IPS-15b (cell line): ENCODE results near the gene SMAD2.
A peak's percentile ranks its signal among the peaks of the same experiment; 100 is the strongest.

Source experiments
- H3K27me3 ChIP-seq: one replicate; pipeline ENCODE4 v1.6.1; 2013; ENCODE audit warnings: low read length; ENCODE audit not compliant: control insufficient read depth, insufficient read depth
- H3K36me3 ChIP-seq: one replicate; pipeline ENCODE4 v1.6.1; 2013; ENCODE audit warnings: low read length; ENCODE audit not compliant: control insufficient read depth, insufficient read depth
- H3K4me1 ChIP-seq: one replicate; pipeline ENCODE4 v1.6.1; 2013; ENCODE audit warnings: mild to moderate bottlenecking, low read length; ENCODE audit not compliant: control insufficient read depth, insufficient read depth
- H3K4me3 ChIP-seq: one replicate; pipeline ENCODE4 v1.5.1; 2013; ENCODE audit warnings: low read depth, low read length
- H3K9ac ChIP-seq: one replicate; pipeline ENCODE4 v1.6.1; 2013; ENCODE audit warnings: low read depth, mild to moderate bottlenecking, low read length
- H3K9me3 ChIP-seq: one replicate; pipeline ENCODE4 v1.6.1; 2013; ENCODE audit warnings: mild to moderate bottlenecking, low read length; ENCODE audit not compliant: control insufficient read depth, insufficient read depth

The SMAD2 gene

GRCh38 chr18:47930931-47931717 lies 665 bp upstream of the SMAD2 start:
- Histone ChIP-seq H3K36me3 (no peaks in the 10 kb centered on the region), H3K27me3 (no peaks in the 10 kb centered on the region), H3K9me3 (no peaks in the 10 kb centered on the region), H3K9ac (peak overlapping the region; percentile 74), H3K4me1 (peaks cover 31% of the 10 kb centered on the region), H3K4me3 (peak overlapping the region; percentile 70)

GRCh38 chr18:47929681-47930198 lies 719 bp downstream of the SMAD2 start:
- H3K9me3 ChIP-seq = no peaks in the 10 kb centered on the region
- H3K36me3 ChIP-seq = no peaks in the 10 kb centered on the region
- H3K9ac ChIP-seq = peak overlapping the region; percentile 88
- H3K4me3 ChIP-seq = peak overlapping the region; percentile 90
- H3K4me1 ChIP-seq = peaks cover 44% of the 10 kb centered on the region
- H3K27me3 ChIP-seq = no peaks in the 10 kb centered on the region

- Histone ChIP-seq H3K27me3 (no peaks in the 10 kb centered on the region), H3K36me3 (no peaks in the 10 kb centered on the region), H3K4me3 (peak overlapping the region; percentile 90), H3K9ac (peak overlapping the region; percentile 88), H3K4me1 (peaks cover 46% of the 10 kb centered on the region), H3K9me3 (no peaks in the 10 kb centered on the region)
These were observed 2.0 kb downstream of the SMAD2 start for GRCh38 chr18:47928466-47928865.

GRCh38 chr18:47926101-47926850 lies 4.2 kb downstream of the SMAD2 start:
- no peaks in the 10 kb centered on the region for H3K9me3 ChIP-seq
- H3K9ac ChIP-seq = no peak overlapping the region
- H3K27me3 ChIP-seq = no peaks in the 10 kb centered on the region
- no peaks in the 10 kb centered on the region for H3K36me3 ChIP-seq
- H3K4me3 ChIP-seq = peak overlapping the region; percentile 6
- H3K4me1 ChIP-seq = peaks cover 42% of the 10 kb centered on the region

- Histone ChIP-seq H3K27me3 (no peaks in the 10 kb centered on the region), H3K9me3 (no peaks in the 10 kb centered on the region), H3K4me3 (no peak overlapping the region), H3K4me1 (peaks cover 46% of the 10 kb centered on the region), H3K36me3 (no peaks in the 10 kb centered on the region), H3K9ac (no peak overlapping the region)
These were observed 10.5 kb downstream of the SMAD2 start for GRCh38 chr18:47919916-47920315.

- Histone ChIP-seq H3K9me3 (no peaks in the 10 kb centered on the region), H3K27me3 (no peaks in the 10 kb centered on the region), H3K4me3 (peak overlapping the region; percentile 30), H3K9ac (peak overlapping the region; percentile 3), H3K36me3 (no peaks in the 10 kb centered on the region), H3K4me1 (peaks cover 44% of the 10 kb centered on the region)
These were observed 12.4 kb downstream of the SMAD2 start for GRCh38 chr18:47917923-47918610.

- Histone ChIP-seq H3K27me3 (no peaks in the 10 kb centered on the region), H3K9ac (no peak overlapping the region), H3K4me3 (no peak overlapping the region), H3K4me1 (peaks cover 47% of the 10 kb centered on the region), H3K36me3 (no peaks in the 10 kb centered on the region), H3K9me3 (no peaks in the 10 kb centered on the region)
These were observed 14.5 kb downstream of the SMAD2 start for GRCh38 chr18:47915930-47916329.

GRCh38 chr18:47915229-47915628 lies 15.2 kb downstream of the SMAD2 start:
- no peaks in the 10 kb centered on the region for H3K27me3 ChIP-seq
- peaks cover 40% of the 10 kb centered on the region for H3K4me1 ChIP-seq
- no peaks in the 10 kb centered on the region for H3K36me3 ChIP-seq
- no peak overlapping the region for H3K9ac ChIP-seq
- H3K4me3 ChIP-seq = no peak overlapping the region
- H3K9me3 ChIP-seq = no peaks in the 10 kb centered on the region

- Histone ChIP-seq H3K9me3 (no peaks in the 10 kb centered on the region), H3K36me3 (no peaks in the 10 kb centered on the region), H3K9ac (no peak overlapping the region), H3K4me3 (no peak overlapping the region), H3K27me3 (no peaks in the 10 kb centered on the region), H3K4me1 (peaks cover 26% of the 10 kb centered on the region)
These were observed 17.5 kb downstream of the SMAD2 start for GRCh38 chr18:47912794-47913585.

GRCh38 chr18:47912343-47912742 lies 18.1 kb downstream of the SMAD2 start:
- H3K36me3 ChIP-seq = no peaks in the 10 kb centered on the region
- H3K27me3 ChIP-seq = no peaks in the 10 kb centered on the region
- no peak overlapping the region for H3K4me3 ChIP-seq
- no peak overlapping the region for H3K9ac ChIP-seq
- H3K9me3 ChIP-seq = no peaks in the 10 kb centered on the region
- H3K4me1 ChIP-seq = peaks cover 23% of the 10 kb centered on the region

- Histone ChIP-seq H3K27me3 (no peaks in the 10 kb centered on the region), H3K4me3 (no peak overlapping the region), H3K4me1 (peaks cover 21% of the 10 kb centered on the region), H3K9me3 (no peaks in the 10 kb centered on the region), H3K9ac (no peak overlapping the region), H3K36me3 (no peaks in the 10 kb centered on the region)
These were observed 18.6 kb downstream of the SMAD2 start for GRCh38 chr18:47911877-47912276.
